Rectal smooth muscle tissue (tissue), 1 donor: ENCODE data around the gene FABP3.

ENCODE experiments used
- H3K27ac ChIP-seq: one replicate; pipeline ENCODE4 v1.7.0; 2013; ENCODE audit warnings: low read depth, low read length, inconsistent platforms
- H3K27me3 ChIP-seq: one replicate; pipeline ENCODE4 v1.7.0; 2013; ENCODE audit warnings: low read length; ENCODE audit not compliant: control insufficient read depth, insufficient read depth
- H3K36me3 ChIP-seq: one replicate; pipeline ENCODE4 v1.7.0; 2013; ENCODE audit warnings: low read length; ENCODE audit not compliant: control insufficient read depth, insufficient read depth
- H3K4me1 ChIP-seq: one replicate; pipeline ENCODE4 v1.7.0; 2013; ENCODE audit warnings: low read length; ENCODE audit not compliant: control insufficient read depth, insufficient read depth
- H3K4me3 ChIP-seq: one replicate; pipeline ENCODE4 v1.7.0; 2013; ENCODE audit warnings: low read length
- H3K9ac ChIP-seq: one replicate; pipeline ENCODE4 v1.7.0; 2013; ENCODE audit warnings: low read length

Gene FABP3

DNA sequence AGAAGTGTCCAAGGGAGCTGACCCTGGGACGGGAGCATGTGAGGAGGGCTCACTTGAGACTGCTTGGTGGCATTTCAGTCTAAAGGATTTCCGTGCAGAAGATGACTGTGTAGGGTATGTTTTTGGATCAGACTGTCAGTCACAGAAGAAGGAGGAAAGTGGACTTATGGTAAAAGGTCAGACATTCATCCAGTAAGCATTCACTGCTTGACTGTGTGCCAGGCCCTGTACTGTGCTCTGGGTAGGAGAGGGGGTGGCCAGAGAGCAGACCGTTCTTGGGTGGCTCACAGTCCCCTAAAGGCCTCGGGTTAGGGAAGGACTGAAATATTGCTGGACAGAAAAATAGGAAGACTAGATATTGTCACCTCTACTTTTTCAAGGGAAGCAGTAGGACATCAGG lies 38.0 kb upstream of the FABP3 start:
- Histone ChIP-seq H3K27ac (no peak overlapping the region), H3K36me3 (no peaks in the 10 kb centered on the region), H3K27me3 (peaks cover 18% of the 10 kb centered on the region), H3K4me1 (peaks cover 2% of the 10 kb centered on the region), H3K4me3 (no peak overlapping the region), H3K9ac (no peak overlapping the region)

DNA sequence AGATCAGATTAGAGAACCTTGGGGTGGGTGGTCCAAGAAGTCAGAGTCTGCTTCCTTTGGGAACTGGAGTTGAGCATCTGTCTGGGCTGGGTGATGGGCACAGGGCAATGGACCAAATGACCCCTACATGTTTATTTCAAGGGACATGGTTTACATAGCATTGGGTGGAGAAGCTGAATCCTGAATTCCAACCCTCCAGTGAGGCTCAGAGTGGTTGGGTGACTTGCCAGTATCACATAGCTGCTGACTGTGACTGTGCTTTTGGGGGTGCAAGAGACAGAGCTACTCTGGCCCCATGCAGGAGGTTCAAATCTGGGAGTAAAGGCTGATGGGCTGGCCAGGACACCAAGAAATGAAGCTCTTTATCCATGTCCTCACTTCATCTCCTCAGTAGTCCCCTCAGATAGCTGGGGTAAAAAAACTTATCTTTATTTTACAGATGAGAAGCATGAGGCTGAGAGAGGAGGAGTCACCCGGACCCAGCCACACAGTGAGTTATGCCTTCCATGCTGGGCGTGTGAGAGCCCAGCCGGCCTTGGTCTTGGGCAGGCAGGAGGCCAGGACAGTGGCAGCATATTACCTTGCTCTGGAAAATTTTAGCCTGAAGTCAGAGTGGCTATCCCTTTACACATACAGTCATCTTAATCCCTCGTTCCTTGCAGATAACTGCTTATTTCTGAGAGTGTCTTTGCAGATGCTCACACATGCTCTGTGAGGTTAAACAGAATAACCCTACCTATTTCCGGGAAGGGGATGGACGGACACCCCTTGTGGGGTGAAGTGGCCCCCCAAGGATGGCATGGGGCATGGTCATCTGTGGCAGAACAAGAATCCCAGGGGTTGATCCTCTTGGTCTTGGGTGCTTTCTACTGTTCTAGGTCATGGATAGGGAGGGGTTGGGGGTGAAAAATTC lies 37.3 kb upstream of the FABP3 start:
- Histone ChIP-seq H3K4me1 (peaks cover 2% of the 10 kb centered on the region), H3K36me3 (no peaks in the 10 kb centered on the region), H3K27ac (no peak overlapping the region), H3K27me3 (peaks cover 18% of the 10 kb centered on the region), H3K4me3 (no peak overlapping the region), H3K9ac (no peak overlapping the region)

DNA sequence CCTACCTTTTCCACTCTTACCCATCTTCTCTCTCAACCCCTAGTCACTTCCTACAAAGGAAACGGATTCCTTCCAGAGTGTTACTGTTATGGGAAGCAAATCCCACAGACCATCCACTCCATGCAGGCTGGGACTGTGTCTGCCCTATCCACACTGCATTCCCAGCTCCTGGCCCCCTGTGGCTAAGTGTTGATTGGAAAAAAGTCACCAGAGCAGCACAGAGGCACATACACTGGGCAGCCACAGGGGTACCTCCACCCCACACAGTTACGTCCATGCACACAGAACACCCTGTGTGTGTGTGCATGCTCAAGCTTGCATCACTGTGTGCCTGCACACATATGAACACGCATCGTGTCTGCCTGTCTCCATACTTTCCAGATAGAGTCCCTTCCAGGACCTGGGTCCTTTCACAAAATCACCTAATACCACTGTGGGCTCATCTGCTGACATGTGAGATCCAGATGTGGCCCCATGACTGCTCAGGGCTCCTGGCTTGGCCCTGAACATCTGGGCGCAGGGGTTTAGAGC lies 36.0 kb upstream of the FABP3 start:
- H3K4me3 ChIP-seq = no peak overlapping the region
- H3K4me1 ChIP-seq = peaks cover 2% of the 10 kb centered on the region
- H3K27me3 ChIP-seq = peaks cover 15% of the 10 kb centered on the region
- no peak overlapping the region for H3K27ac ChIP-seq
- H3K9ac ChIP-seq = no peak overlapping the region
- H3K36me3 ChIP-seq = no peaks in the 10 kb centered on the region

DNA sequence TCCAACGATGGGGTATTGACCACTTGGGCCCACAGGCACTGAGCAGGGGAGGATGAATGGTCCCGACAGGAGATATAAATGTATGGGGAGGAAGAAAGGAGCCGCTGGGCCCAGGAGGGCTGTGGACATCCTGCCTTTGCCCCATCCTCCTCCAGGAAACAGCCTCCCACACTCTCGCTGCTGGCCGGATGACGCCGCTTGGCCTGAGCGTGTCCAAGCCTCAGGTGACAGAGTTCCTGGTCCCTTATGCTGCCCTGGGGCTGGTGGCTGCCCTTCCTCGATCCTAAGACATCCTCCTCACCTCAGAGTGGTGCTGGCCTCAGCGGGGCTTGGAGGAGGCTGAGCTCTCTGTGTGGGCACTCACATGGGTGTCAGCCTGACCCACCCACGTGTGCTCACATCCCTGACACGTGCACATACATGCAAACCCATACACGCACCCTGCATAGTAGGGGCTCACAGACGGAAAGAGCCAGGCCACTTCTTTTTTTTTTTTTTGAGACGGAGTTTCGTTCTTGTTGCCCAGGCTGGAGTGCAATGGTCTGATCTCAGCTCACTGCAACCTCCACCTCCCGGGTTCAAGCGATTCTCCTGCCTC lies 34.3 kb upstream of the FABP3 start:
- H3K27me3 ChIP-seq = peaks cover 9% of the 10 kb centered on the region
- H3K9ac ChIP-seq = no peak overlapping the region
- H3K27ac ChIP-seq = no peak overlapping the region
- no peak overlapping the region for H3K4me3 ChIP-seq
- no peaks in the 10 kb centered on the region for H3K36me3 ChIP-seq
- H3K4me1 ChIP-seq = no peaks in the 10 kb centered on the region

DNA sequence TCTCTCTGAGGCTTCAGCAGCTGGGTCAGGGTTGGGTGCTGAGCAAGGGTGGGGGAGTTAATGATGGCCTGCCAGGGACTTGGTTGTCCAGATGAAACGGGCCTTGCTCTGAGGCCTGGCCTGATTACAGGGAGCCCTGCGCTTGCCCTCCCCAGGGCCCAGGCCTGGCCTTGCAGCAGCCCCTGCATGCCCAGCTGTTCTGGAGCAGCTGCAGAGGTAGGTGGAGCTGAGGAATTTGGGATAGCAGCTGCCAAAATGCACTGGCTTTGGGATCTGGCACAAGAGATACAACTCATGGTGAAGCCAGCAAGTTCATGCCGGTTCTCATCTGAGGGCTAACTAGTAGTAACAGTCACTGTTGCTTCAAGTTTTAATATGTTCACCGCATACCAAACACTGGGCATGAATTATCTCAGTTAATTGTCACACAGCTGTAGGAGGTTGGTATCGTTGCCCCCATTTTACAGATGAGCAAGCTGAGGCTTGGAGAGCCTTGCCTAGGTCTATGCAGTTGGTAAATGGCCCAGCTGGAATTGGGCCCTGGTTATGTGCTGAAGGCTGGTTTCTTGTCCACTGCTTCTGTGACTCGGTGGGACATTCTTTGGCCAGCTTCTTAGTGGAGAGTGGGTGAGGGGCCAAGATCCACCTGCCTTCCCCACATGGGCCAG lies 32.8 kb upstream of the FABP3 start:
- peaks cover 2% of the 10 kb centered on the region for H3K27me3 ChIP-seq
- no peak overlapping the region for H3K9ac ChIP-seq
- no peak overlapping the region for H3K27ac ChIP-seq
- H3K4me1 ChIP-seq = no peaks in the 10 kb centered on the region
- no peaks in the 10 kb centered on the region for H3K36me3 ChIP-seq
- no peak overlapping the region for H3K4me3 ChIP-seq

DNA sequence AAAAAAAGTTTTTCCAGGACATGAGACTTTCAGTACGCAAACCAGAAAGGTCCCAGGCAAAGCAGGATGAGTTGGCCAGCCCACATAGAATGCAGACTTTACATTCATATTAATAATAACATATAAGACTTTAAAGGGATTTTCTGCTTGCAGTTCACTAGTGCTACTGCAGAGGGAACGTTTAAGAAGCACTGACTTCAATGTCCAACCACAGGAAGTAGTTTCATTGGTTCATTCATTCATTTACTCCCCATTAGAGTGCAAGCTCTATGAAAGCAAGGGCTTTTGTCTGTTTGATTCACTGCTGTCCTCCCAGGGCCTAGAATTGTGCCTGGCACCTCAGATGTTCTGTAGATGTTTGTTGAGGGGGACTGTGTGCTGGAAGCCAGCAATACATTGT lies 28.4 kb upstream of the FABP3 start:
- Histone ChIP-seq H3K36me3 (no peaks in the 10 kb centered on the region), H3K4me1 (no peaks in the 10 kb centered on the region), H3K27ac (no peak overlapping the region), H3K9ac (no peak overlapping the region), H3K4me3 (no peak overlapping the region), H3K27me3 (no peaks in the 10 kb centered on the region)

DNA sequence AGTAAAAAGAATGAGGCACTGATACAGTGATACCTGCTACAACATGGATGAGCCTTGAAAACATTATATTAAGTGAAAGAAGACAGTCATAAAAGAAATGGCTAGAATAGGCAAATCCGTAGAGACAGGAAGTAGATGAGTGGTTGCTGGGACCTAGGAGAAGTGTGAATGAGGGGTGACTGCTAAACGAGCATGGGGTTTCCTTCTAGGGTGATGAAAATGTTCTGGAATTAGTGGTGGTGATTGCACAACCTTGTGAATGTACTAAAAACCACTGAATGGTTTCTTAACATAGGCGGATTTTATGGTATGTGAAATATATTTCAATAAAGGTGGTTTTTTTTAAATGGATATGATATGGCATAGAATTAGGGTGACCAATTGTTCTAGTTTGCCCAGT lies 27.5 kb upstream of the FABP3 start:
- no peaks in the 10 kb centered on the region for H3K4me1 ChIP-seq
- no peak overlapping the region for H3K9ac ChIP-seq
- H3K27me3 ChIP-seq = no peaks in the 10 kb centered on the region
- H3K36me3 ChIP-seq = no peaks in the 10 kb centered on the region
- H3K27ac ChIP-seq = no peak overlapping the region
- H3K4me3 ChIP-seq = no peak overlapping the region

DNA sequence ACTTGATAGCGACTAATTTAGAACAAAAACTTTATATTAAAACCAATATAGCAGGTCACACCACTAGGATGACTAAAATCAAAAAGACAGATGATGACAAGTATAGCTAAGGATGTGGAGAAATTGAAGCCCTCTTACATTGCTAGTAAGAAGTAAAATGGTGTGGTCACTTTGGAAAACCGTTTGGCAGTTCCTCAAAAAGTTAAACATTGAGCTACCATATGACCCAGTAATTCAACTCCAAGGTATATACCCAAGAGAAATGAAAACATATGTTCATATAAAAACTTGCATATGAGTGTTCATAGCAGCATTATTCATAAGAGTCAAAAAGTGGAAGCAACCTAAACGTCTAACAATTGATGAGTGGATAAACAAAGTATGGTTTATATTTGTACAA lies 27.1 kb upstream of the FABP3 start:
- H3K9ac ChIP-seq = no peak overlapping the region
- no peak overlapping the region for H3K27ac ChIP-seq
- H3K4me1 ChIP-seq = no peaks in the 10 kb centered on the region
- no peaks in the 10 kb centered on the region for H3K36me3 ChIP-seq
- no peak overlapping the region for H3K4me3 ChIP-seq
- no peaks in the 10 kb centered on the region for H3K27me3 ChIP-seq

DNA sequence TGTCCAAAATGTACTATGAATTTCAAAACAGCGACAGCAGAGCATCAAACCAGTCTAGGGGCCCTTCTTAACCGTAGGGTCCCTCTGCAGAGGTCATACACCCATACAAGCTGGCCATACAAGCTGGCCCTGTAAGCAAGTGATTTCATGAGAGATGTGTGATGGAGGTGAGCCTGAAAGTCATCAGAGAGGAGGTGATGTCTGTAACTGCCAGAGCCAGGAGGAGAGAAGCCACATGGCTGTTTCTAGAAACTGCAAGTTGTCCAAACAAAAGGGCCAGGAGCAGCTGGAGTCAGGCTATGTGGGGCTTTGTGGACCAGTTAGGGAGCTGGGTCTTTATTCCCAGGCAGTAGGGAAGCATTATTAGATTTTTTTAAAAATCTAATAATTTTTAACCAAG lies 25.4 kb upstream of the FABP3 start:
- Histone ChIP-seq H3K27me3 (no peaks in the 10 kb centered on the region), H3K4me3 (no peak overlapping the region), H3K27ac (no peak overlapping the region), H3K4me1 (no peaks in the 10 kb centered on the region), H3K9ac (no peak overlapping the region), H3K36me3 (no peaks in the 10 kb centered on the region)

DNA sequence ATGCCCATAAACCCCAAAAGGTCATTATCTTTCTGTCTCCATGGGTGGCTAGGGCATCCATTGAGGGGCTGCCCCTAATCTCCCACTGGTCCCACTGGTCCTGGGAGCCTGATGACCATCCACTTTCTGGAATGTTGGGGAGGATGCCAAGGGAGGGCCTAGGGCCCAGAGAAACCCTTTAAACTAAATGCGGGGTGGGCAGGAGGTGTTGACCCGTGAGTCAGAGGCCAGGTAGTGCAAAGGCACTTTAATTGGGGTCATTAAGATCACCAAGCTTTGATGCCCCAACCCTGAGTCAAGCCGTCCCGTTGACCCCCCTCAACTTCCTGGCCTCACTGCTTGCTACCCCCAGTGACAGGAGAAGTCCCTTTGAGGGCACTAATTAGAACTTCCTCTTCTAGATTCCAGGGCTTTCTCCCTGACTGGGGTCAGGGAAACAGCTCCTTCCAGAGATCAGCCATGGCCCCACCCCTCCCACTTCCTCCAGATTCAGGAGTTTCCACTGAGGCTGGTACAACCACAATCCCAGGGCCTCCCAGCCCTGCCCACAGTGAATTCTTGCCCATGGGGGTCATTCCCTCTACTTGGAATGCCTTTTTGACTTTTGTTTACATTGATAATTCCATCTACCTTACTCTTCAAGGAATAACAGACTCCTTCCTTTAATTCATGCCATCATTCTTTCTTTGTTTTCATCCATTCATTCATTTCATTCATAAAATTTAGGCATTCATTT lies 24.7 kb upstream of the FABP3 start:
- no peak overlapping the region for H3K9ac ChIP-seq
- H3K27ac ChIP-seq = no peak overlapping the region
- no peaks in the 10 kb centered on the region for H3K27me3 ChIP-seq
- no peaks in the 10 kb centered on the region for H3K4me1 ChIP-seq
- no peaks in the 10 kb centered on the region for H3K36me3 ChIP-seq
- H3K4me3 ChIP-seq = no peak overlapping the region

DNA sequence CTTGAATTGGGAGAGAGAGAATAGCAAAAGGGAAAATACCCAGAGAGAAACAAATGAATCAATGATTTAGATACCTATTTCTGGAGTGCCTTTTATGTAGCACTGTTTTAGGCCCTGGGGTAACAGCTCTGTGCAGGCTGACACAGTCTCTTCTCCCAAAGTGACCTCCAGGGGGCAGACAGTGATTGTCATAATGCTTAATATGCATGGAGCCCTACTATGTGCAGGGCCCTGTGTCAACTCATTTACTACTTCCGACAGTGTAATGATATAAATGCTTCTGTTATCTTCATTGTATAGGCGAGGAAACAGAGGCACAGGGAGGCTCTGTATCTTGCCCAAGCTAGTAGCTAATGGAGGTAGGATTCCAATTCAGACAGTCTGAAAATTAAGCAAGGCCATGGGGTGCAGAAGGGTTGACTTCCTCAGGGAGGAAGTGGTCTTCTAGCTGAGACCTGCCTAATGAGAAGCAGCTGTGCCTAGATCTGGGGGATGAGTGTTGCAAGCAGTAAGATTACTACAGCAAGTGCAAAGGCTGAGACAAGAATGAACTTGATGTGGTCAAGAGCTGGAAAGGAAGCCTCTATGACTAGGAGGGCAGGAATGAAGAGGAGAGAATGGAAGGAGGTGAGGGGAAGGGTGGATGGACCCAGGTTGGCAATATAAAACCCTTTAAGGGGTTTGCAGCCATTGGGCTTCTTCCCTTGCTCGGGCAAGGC lies 23.9 kb upstream of the FABP3 start:
- Histone ChIP-seq H3K36me3 (no peaks in the 10 kb centered on the region), H3K27ac (no peak overlapping the region), H3K9ac (no peak overlapping the region), H3K4me1 (no peaks in the 10 kb centered on the region), H3K27me3 (no peaks in the 10 kb centered on the region), H3K4me3 (no peak overlapping the region)
